Mesothelial cell of epicardium (in vitro differentiated cells): ENCODE data around the gene ALG12. TPM values are rescaled to one million over a fixed set of nuclear protein-coding genes. Genes with fewer than 3 reads are reported as not detected.
A peak's percentile ranks its signal among the peaks of the same experiment; 100 is the strongest.

Experiments used
- DNase-seq, 2 experiments: peaks; one replicate each; pipeline ENCODE4 v3.0.0; 2021; ENCODE audit warnings: low spot score in 2 of 2; ENCODE audit not compliant: unreplicated experiment in 2 of 2
- H3K27ac Mint-ChIP-seq: 2 replicates; pipeline ENCODE4 v1.8.0; 2021; ENCODE audit warnings: mixed read lengths
- H3K27me3 Mint-ChIP-seq: 2 replicates; pipeline ENCODE4 v1.8.0; 2021; ENCODE audit warnings: low read depth, mixed read lengths
- H3K36me3 Mint-ChIP-seq: 2 replicates; pipeline ENCODE4 v1.8.0; 2021; ENCODE audit warnings: mixed read lengths
- H3K4me1 Mint-ChIP-seq: 2 replicates; pipeline ENCODE4 v1.8.0; 2021; ENCODE audit warnings: mixed read lengths
- H3K4me3 Mint-ChIP-seq: 2 replicates; pipeline ENCODE4 v1.8.0; 2021; ENCODE audit warnings: mild to moderate bottlenecking, moderate library complexity, mixed read lengths
- H3K9me3 Mint-ChIP-seq: 2 replicates; pipeline ENCODE4 v1.8.0; 2021; ENCODE audit warnings: mixed read lengths
- CTCF ChIP-seq: fragments of 200-600 bp; sonication (generic); IDR thresholded peaks from one replicate; pipeline ENCODE4 v1.5.0; 2021; ENCODE audit warnings: antibody characterized with exemption; ENCODE audit not compliant: unreplicated experiment
- total RNA-seq: library from RNA; stranded (reverse); gene quantifications from 3 replicates; pipeline ENCODE4 v1.2.1, GENCODE V29; 2021

Gene ALG12
- total RNA-seq, 1 donor from 2014 or later = 26.4 TPM

GRCh38 chr22:49929994-49930575 lies 11.8 kb upstream of the ALG12 start:
- Mint-ChIP-seq H3K9me3 (no peaks in the 10 kb centered on the region), H3K27ac (no peak overlapping the region), H3K27me3 (no peaks in the 10 kb centered on the region), H3K36me3 (no peaks in the 10 kb centered on the region), H3K4me1 (peaks cover 7% of the 10 kb centered on the region), H3K4me3 (peak overlapping the region; percentile 22)
- no peak for TF ChIP-seq CTCF
- DNase-seq = no peak

GRCh38 chr22:49929211-49929979 lies 11.2 kb upstream of the ALG12 start:
- no peaks in the 10 kb centered on the region for H3K27me3 Mint-ChIP-seq
- H3K27ac Mint-ChIP-seq = no peak overlapping the region
- H3K9me3 Mint-ChIP-seq = no peaks in the 10 kb centered on the region
- H3K36me3 Mint-ChIP-seq = no peaks in the 10 kb centered on the region
- peak; percentile 94 for TF ChIP-seq CTCF
- peak; percentile 70 to 90 for DNase-seq
- peaks cover 7% of the 10 kb centered on the region for H3K4me1 Mint-ChIP-seq
- H3K4me3 Mint-ChIP-seq = peak overlapping the region; percentile 22

GRCh38 chr22:49928555-49929210 lies 10.4 kb upstream of the ALG12 start:
- no peak overlapping the region for H3K27ac Mint-ChIP-seq
- no peaks in the 10 kb centered on the region for H3K9me3 Mint-ChIP-seq
- no peak for TF ChIP-seq CTCF
- H3K4me1 Mint-ChIP-seq = peaks cover 7% of the 10 kb centered on the region
- DNase-seq = no peak
- H3K27me3 Mint-ChIP-seq = no peaks in the 10 kb centered on the region
- H3K4me3 Mint-ChIP-seq = peak overlapping the region; percentile 15
- no peaks in the 10 kb centered on the region for H3K36me3 Mint-ChIP-seq

GRCh38 chr22:49928185-49928495 lies 9.9 kb upstream of the ALG12 start:
- H3K4me1 Mint-ChIP-seq = peaks cover 7% of the 10 kb centered on the region
- H3K9me3 Mint-ChIP-seq = no peaks in the 10 kb centered on the region
- H3K4me3 Mint-ChIP-seq = no peak overlapping the region
- H3K36me3 Mint-ChIP-seq = no peaks in the 10 kb centered on the region
- H3K27me3 Mint-ChIP-seq = no peaks in the 10 kb centered on the region
- no peak for DNase-seq
- no peak for TF ChIP-seq CTCF
- no peak overlapping the region for H3K27ac Mint-ChIP-seq

GRCh38 chr22:49927483-49928184 lies 9.4 kb upstream of the ALG12 start:
- no peaks in the 10 kb centered on the region for H3K27me3 Mint-ChIP-seq
- H3K36me3 Mint-ChIP-seq = no peaks in the 10 kb centered on the region
- no peaks in the 10 kb centered on the region for H3K9me3 Mint-ChIP-seq
- H3K4me1 Mint-ChIP-seq = peaks cover 7% of the 10 kb centered on the region
- TF ChIP-seq CTCF = no peak
- no peak for DNase-seq
- no peak overlapping the region for H3K27ac Mint-ChIP-seq
- no peak overlapping the region for H3K4me3 Mint-ChIP-seq
